Measurements from ENCODE around the gene FHIT. TPM values are rescaled to one million over a fixed set of nuclear protein-coding genes. Genes with fewer than 3 reads are reported as not detected.

Gene FHIT
- total RNA-seq, 1 donor from 2014 or later = 5.7 TPM

DNA sequence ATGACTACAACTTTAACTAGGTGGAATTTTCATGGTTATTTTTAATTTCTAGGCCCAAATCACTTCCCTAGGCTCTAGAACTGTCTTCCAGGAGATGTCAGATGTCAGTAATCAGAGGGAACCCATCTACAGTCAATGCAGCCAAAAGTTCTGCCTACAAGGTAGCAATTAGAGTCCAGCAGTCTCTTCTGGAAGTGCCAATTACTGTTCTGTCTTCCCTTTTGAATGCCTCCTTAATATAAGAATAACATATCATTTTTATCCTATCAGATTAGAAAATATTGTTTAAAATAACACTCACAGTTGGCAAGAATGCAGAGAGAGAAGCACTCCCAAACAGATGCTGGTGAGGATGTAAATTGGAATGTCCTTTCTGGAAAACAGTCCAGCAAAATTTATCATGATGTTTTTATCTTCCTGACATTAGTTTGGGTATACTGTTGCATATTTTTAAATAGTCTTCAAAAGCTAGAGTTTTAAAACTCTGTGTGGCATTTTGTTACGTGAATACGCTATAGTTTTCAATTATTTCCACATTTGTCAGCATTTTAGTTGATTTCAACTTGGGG lies 543.7 kb downstream of the FHIT start:
- H3K4me3 Mint-ChIP-seq = no peak overlapping the region
- peaks cover 9% of the 10 kb centered on the region for H3K9me3 Mint-ChIP-seq
- peaks cover 9% of the 10 kb centered on the region for H3K4me1 Mint-ChIP-seq
- H3K27ac Mint-ChIP-seq = no peak overlapping the region
- Histone ChIP-seq H4K20me1 (ENCODE audit: low read depth) (no peaks in the 10 kb centered on the region), H3K4me1 (no peaks in the 10 kb centered on the region), H2AFZ (replicated peaks) (no peak overlapping the region), H3K9ac (no peak overlapping the region), H3K36me3 (no peaks in the 10 kb centered on the region), H3F3A (ENCODE audit: low read depth) (no peaks in the 10 kb centered on the region), H3K27ac (no peak overlapping the region), H3K4me3 (no peak overlapping the region), H3K4me2 (no peak overlapping the region), H3K79me2 (ENCODE audit: low read depth) (no peaks in the 10 kb centered on the region), H3K27me3 (no peaks in the 10 kb centered on the region), H3K9me3 (ENCODE audit: low read depth) (no peaks in the 10 kb centered on the region)
- no peak for DNase-seq (ENCODE audit: low spot score)
- no peaks in the 10 kb centered on the region for H3K27me3 Mint-ChIP-seq (ENCODE audit: insufficient read depth, low read depth)
- TF ChIP-seq, protein P1, sequence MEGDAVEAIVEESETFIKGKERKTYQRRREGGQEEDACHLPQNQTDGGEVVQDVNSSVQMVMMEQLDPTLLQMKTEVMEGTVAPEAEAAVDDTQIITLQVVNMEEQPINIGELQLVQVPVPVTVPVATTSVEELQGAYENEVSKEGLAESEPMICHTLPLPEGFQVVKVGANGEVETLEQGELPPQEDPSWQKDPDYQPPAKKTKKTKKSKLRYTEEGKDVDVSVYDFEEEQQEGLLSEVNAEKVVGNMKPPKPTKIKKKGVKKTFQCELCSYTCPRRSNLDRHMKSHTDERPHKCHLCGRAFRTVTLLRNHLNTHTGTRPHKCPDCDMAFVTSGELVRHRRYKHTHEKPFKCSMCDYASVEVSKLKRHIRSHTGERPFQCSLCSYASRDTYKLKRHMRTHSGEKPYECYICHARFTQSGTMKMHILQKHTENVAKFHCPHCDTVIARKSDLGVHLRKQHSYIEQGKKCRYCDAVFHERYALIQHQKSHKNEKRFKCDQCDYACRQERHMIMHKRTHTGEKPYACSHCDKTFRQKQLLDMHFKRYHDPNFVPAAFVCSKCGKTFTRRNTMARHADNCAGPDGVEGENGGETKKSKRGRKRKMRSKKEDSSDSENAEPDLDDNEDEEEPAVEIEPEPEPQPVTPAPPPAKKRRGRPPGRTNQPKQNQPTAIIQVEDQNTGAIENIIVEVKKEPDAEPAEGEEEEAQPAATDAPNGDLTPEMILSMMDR (IDR thresholded peaks at IDR 0.05) = no peak
- TF ChIP-seq EZH2 (IDR thresholded peaks at IDR 0.05) (no peak), EZH2phosphoT487 (IDR thresholded peaks at IDR 0.05) (no peak)
- no peaks in the 10 kb centered on the region for H3K36me3 Mint-ChIP-seq

DNA sequence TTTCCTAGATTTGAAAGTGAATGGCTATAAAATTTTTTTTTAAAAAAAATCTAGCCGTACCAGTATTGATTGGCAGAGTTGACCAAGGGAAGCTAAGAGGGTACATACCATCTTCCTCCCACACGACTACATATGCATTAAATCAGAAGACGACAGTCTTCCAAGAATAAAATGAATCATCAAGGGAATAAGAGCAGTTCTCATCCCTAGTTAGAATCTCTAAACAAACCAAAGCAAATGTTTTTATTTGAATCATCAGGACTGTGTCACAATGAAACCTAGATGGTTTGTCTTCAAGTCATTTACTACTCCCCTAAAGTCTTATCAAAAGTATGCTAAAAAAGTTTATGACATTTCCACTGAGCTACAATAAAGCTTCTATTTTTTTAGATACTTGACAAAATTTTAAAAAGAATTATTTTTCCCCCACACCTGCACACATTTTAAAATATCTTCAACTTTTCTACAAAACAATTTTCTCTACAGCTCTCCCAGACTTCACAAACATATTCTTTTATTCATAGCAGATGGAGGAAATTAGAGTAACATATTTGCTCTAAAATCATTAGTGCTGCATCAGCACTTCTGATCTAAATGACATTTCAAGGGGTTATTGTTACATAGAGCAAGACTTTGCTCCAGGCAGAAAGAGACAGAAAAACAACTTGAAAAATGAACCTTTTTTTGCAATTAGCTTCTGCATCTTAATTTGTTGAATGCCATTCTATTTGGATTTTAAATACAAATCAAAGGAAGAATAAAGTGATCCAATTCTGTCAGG lies 547.1 kb downstream of the FHIT start:
- no peaks in the 10 kb centered on the region for H3K4me1 ChIP-seq
- no peaks in the 10 kb centered on the region for H3K27me3 ChIP-seq
- no peaks in the 10 kb centered on the region for H3K27me3 Mint-ChIP-seq (ENCODE audit: insufficient read depth, low read depth)
- no peaks in the 10 kb centered on the region for H3K36me3 ChIP-seq
- no peak overlapping the region for H3K4me3 Mint-ChIP-seq
- no peak for TF ChIP-seq EZH2phosphoT487 (IDR thresholded peaks at IDR 0.05)
- TF ChIP-seq, protein P1 (IDR thresholded peaks at IDR 0.05) = no peak
- TF ChIP-seq EZH2 (IDR thresholded peaks at IDR 0.05) = no peak
- H3K4me3 ChIP-seq = no peak overlapping the region
- H3K27ac Mint-ChIP-seq = no peak overlapping the region
- H3K9me3 ChIP-seq (ENCODE audit: low read depth) = no peaks in the 10 kb centered on the region
- no peak overlapping the region for H3K4me2 ChIP-seq
- peaks cover 9% of the 10 kb centered on the region for H3K4me1 Mint-ChIP-seq
- H3K9ac ChIP-seq = no peak overlapping the region
- no peaks in the 10 kb centered on the region for H4K20me1 ChIP-seq (ENCODE audit: low read depth)
- H2AFZ ChIP-seq (replicated peaks) = no peak overlapping the region
- no peaks in the 10 kb centered on the region for H3K79me2 ChIP-seq (ENCODE audit: low read depth)
- H3K36me3 Mint-ChIP-seq = no peaks in the 10 kb centered on the region
- no peaks in the 10 kb centered on the region for H3F3A ChIP-seq (ENCODE audit: low read depth)
- no peak for DNase-seq (ENCODE audit: low spot score)
- H3K27ac ChIP-seq = no peak overlapping the region
- no peaks in the 10 kb centered on the region for H3K9me3 Mint-ChIP-seq

DNA sequence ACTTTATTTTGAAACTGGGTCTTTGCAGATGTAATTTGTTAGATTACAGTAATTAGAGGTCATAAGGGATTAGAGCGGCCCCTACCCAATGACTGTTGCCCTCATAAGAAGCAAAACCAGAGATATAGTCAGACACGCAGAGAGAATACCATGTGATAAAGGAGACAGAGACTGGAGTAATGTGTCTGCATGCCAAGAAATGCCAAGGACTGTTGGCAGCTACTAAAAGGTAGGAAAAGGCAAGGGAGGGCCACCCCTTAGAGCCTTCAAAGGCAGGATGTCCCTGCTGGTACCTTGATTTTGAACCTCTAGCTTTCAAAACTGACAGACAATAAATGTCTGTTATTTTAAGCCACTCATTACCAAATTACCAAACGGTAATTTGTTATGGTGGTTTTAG lies 548.2 kb downstream of the FHIT start:
- Mint-ChIP-seq H3K27ac (no peak overlapping the region), H3K4me3 (no peak overlapping the region), H3K36me3 (no peaks in the 10 kb centered on the region), H3K27me3 (ENCODE audit: insufficient read depth, low read depth) (no peaks in the 10 kb centered on the region), H3K9me3 (no peaks in the 10 kb centered on the region), H3K4me1 (peaks cover 8% of the 10 kb centered on the region)
- Histone ChIP-seq H3K4me3 (no peak overlapping the region), H3K4me1 (peaks cover 8% of the 10 kb centered on the region), H3K9me3 (ENCODE audit: low read depth) (no peaks in the 10 kb centered on the region), H4K20me1 (ENCODE audit: low read depth) (no peaks in the 10 kb centered on the region), H3K27ac (no peak overlapping the region), H3K36me3 (no peaks in the 10 kb centered on the region), H3K27me3 (no peaks in the 10 kb centered on the region), H3K9ac (no peak overlapping the region), H3K4me2 (no peak overlapping the region), H3K79me2 (ENCODE audit: low read depth) (no peaks in the 10 kb centered on the region), H3F3A (ENCODE audit: low read depth) (no peaks in the 10 kb centered on the region), H2AFZ (replicated peaks) (no peak overlapping the region)
- DNase-seq (ENCODE audit: low spot score) = no peak
- TF ChIP-seq EZH2 (IDR thresholded peaks at IDR 0.05) (no peak), EZH2phosphoT487 (IDR thresholded peaks at IDR 0.05) (no peak)
- TF ChIP-seq, protein P1 (IDR thresholded peaks at IDR 0.05) = no peak

Data from neural progenitor cell (in vitro differentiated cells).